Stomach (tissue), 4 donors: ENCODE results near the gene ALX3.

Experiments used
- CTCF ChIP-seq, 7 experiments: fragments of 450-650 bp in 4 of 7; fragments of 200-600 bp in 3 of 7; sonication (generic) in 3 of 7; IDR thresholded peaks; one replicate each; pipeline ENCODE4 v1.5.1; 2016 to 2019; ENCODE audit warnings: antibody characterized with exemption in 7 of 7, control low read depth in 2 of 7, mild to moderate bottlenecking in 1 of 7
- POLR2AphosphoS5 ChIP-seq, 3 donors: sonication (generic); formaldehyde crosslinking; IDR thresholded peaks; one replicate each; pipeline ENCODE4 v1.6.1; 2016; ENCODE audit warnings: antibody characterized with exemption in 3 of 3

- TF ChIP-seq CTCF (IDR thresholded peaks at IDR 0.05) (no peak), POLR2AphosphoS5 (IDR thresholded peaks at IDR 0.05) (no peak)
Observed at GRCh38 chr1:110083866-110084226, 13.4 kb upstream of the ALX3 start.
